Measurements from ENCODE around the gene CD40.
A peak's percentile ranks its signal among the peaks of the same experiment; 100 is the strongest.

CD40 gene

DNA sequence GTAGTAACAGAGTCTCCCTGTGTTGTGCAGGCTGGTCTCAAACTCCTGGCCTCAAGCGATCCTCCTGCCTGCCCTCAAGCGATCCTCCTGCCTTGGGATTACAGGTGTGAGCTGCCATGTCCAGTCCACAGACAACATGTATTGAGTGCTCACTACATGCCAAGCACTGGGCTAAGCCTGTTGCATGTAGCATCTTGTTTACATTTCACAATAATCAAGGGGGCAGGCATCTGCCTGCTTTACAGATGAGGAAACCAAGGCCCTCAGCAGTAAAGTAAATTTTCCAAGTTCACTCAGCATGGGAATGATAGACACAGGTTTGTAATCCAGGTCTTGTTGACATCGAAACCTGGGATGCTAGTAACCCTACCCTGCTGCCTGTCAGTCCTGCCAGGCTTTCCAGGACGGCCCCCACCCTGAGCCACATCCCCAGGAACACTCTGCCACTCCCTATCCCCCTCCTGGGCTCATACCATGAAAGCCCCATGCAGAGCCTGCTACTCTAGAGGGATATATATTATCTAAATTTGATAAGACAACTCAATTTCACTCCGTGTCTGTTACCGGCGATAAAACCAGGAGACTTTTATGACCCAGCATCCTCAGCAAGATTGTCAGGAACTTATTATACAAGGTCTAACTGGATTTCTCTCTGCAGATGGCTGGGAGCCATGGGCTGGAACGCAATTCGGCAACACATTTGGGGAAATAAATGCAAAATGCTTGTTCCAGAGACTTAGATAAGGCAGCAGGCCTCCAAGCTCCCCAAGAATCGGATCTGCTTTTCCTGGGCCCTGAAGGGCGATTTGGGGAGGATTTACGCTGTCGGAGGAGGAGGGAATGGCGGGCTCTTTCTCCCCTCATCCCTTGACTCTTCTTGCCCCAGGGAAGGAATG is 30.4 kb downstream of the CD40 start:
- no peak for DNase-seq (ENCODE audit: low spot score)

- no peak for DNase-seq (ENCODE audit: low spot score)
These were observed 32.8 kb downstream of the CD40 start for GRCh38 chr20:46150943-46151342.

GRCh38 chr20:46151936-46152335 is 33.8 kb downstream of the CD40 start:
- peak; percentile 84 for DNase-seq (ENCODE audit: low spot score)

GRCh38 chr20:46152824-46153586 is 34.9 kb downstream of the CD40 start:
- DNase-seq (ENCODE audit: low spot score) = no peak

DNA sequence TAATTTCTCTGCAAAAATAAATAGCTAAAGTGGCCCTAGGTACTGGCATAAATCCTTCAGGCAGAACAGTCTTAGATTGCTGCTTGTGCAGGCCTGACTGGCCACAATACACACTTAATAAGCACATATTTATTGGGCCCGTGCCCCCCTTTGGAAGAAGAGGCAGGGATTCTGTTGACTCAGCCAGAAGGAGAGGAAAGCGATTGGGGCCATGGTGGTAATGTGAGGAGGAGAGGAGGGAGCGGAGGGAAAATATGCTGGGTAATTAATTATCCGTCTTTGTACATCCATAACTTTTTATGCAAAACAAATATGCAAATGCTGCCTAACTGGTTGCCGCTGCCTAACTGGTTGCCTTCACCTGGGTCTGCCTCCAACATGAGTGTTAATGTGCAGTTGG is 36.2 kb downstream of the CD40 start:
- DNase-seq (ENCODE audit: low spot score) = no peak

DNA sequence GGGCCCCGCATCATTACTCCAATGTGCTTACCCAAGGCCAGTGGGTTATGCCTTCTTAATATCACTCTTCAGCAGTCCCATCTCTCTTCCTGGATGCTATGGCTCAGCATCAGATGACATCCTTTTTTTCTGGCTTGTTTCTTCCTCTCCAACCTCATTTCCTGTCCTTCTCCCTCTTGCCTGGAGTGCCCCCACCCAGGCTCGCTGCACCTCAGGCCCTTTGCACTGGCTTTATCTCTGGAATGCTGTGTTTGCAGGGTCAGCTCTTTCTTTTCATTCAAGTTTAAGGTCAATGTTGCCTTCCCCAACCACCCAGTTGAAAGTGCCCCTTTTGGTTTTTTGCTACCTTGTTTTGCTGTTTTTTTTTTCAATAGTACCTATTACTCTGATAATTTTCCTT is 36.7 kb downstream of the CD40 start:
- DNase-seq (ENCODE audit: low spot score) = no peak

- no peak for DNase-seq (ENCODE audit: low spot score)
These were observed 38.0 kb downstream of the CD40 start for GRCh38 chr20:46156065-46156464.

- DNase-seq (ENCODE audit: low spot score) = no peak
These were observed 39.0 kb downstream of the CD40 start for GRCh38 chr20:46157076-46157592.

GRCh38 chr20:46157625-46158024 is 39.5 kb downstream of the CD40 start:
- no peak for DNase-seq (ENCODE audit: low spot score)

- no peak for DNase-seq (ENCODE audit: low spot score)
These were observed 40.4 kb downstream of the CD40 start for GRCh38 chr20:46158476-46158987.

- no peak for DNase-seq (ENCODE audit: low spot score)
These were observed 41.2 kb downstream of the CD40 start for GRCh38 chr20:46159101-46159897.

DNA sequence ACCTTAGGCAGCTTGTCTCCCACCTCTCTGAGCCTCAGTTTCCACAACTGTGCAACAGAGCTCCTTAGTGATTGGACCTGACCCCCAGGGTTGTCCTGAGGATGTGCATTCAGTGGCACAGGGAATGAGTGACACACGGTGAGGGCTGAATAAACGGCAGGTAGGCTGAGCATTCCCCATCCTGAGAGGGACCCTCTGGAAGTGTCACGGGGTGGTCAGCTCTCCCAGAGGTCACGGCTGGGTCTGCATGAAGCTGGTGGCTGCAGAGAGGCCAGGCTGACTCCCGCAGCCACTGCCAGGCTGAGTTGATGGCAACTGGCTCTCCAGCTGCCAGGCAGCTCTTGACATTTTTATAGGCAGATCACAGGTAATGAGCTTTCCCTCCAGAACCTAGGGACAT is 42.5 kb downstream of the CD40 start:
- no peak for DNase-seq (ENCODE audit: low spot score)

DNA sequence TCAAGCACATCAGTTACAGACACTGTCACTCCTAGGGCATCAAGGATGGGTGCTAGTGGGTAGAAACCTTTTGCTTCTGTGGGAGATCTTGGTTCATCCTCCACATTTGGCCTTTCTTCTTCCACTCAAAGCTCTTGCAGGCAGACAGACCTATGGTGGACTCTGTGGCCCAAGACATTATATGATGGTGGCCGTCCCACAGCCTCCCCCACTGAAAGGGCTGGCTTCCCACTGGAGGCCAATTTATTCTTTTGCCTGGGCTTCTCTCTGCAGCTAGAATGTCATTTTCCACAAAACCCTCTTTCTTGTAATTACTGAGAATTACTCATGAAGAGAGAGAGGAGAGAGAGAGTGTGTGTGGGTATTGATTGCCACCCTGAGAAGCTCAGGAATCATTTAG is 43.8 kb downstream of the CD40 start:
- DNase-seq (ENCODE audit: low spot score) = no peak

- no peak for DNase-seq (ENCODE audit: low spot score)
These were observed 46.1 kb downstream of the CD40 start for GRCh38 chr20:46164254-46164653.

- no peak for DNase-seq (ENCODE audit: low spot score)
These were observed 49.0 kb downstream of the CD40 start for GRCh38 chr20:46167080-46167479.

- DNase-seq (ENCODE audit: low spot score) = no peak
These were observed 50.3 kb downstream of the CD40 start for GRCh38 chr20:46168438-46168837.

DNA sequence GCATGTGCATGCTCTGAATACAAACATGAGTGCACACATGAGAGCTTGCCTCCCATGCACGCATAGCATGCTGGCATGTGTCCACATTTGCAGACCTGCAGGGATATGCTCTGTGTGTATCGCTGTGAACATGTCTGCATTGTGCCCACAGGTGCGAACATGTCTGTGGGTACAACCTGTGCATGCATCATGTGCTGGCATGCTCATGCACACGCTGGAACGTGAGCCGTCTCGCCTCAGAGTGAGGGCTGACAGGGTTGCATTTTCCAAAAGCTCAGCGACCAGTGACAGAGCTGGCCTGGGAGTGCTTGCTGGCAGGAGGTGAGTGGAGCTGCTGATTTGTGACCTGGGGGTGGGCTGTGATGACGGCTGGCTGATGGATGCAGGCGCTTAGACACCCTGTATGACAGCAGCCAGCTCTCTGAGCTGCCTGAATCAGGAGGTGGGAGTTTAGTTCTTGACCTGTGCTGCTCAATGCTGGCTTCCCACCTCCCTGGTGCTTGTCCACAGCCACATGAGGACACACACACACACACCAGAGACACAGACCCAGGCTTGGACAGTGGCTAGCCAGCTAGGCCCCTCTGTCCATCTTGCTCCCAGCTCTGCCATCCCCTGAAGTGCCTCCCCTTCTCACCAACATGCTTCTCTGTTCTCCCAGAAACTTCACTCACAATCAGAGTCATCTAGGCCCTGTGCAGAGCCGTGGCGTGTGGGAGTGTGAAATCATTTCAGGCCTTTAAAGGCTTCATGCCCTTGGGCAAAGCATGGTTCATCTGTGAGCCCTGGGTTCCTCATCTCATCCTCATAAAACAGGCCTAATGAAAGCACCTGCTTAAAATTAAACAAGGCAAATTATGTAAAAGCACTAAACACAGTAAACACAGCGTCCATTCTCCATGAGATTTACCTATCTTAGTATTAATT is 51.4 kb downstream of the CD40 start:
- DNase-seq (ENCODE audit: low spot score) = no peak

GRCh38 chr20:46171476-46171875 is 53.4 kb downstream of the CD40 start:
- DNase-seq (ENCODE audit: low spot score) = no peak

GRCh38 chr20:46171909-46172308 is 53.8 kb downstream of the CD40 start:
- no peak for DNase-seq (ENCODE audit: low spot score)

DNA sequence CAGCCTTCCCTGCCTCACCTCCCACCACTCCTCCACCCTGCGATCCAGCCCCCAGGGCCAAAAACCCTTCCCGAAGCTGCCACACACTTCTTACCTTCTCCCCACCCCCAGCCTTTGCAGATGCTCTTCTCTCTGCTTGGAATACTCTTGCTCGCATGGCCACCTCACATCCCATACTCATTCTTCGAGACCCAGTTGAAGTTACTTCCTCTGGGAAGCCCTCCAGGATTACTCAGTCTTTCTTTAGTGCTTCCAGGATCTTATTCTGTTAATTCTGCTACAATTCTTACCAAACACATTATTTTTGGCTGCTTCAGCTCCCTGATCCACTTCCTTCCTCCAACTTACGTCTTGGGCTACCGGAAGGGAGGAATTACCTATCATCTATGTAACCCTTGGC is 54.3 kb downstream of the CD40 start:
- no peak for DNase-seq (ENCODE audit: low spot score)

GRCh38 chr20:46172961-46173536 is 54.9 kb downstream of the CD40 start:
- no peak for DNase-seq (ENCODE audit: low spot score)
